ENCODE results near the gene KRR1. TPM values are rescaled to one million over a fixed set of nuclear protein-coding genes. Genes with fewer than 3 reads are reported as not detected.

KRR1 gene
- total and polyA plus RNA-seq, 9 donors = 12.1 to 69.1 (median 48.3) TPM

GRCh38 chr12:75507086-75507485, 4.3 kb downstream of the KRR1 start:
- Histone ChIP-seq H3K4me3 (no peak overlapping the region), H3K27me3 (no peaks in the 10 kb centered on the region), H3K4me1 (ENCODE audit: insufficient read depth) (peaks cover 1% of the 10 kb centered on the region), H3K36me3 (no peaks in the 10 kb centered on the region), H3K27ac (no peak overlapping the region), H3K9me3 (no peaks in the 10 kb centered on the region)
- intact Hi-C loops (cut with DNase I) = no loop called here
- DNase-seq = no peak
- TF ChIP-seq EP300 (IDR thresholded peaks at IDR 0.05) = no peak
- WGBS, 3 donors = 76 to 84% (median 76%) methylated on average over 2 of the region's 2 CpGs

- intact Hi-C loops (cut with DNase I) = no loop called here
- H3K4me3 ChIP-seq = no peak overlapping the region
- 56 to 61% (median 59%) methylated on average over 2 of the region's 2 CpGs for WGBS, 3 donors
- peaks cover 1% of the 10 kb centered on the region for H3K4me1 ChIP-seq (ENCODE audit: insufficient read depth)
- no peaks in the 10 kb centered on the region for H3K36me3 ChIP-seq
- no peaks in the 10 kb centered on the region for H3K27me3 ChIP-seq
- no peak for TF ChIP-seq EP300 (IDR thresholded peaks at IDR 0.05)
- no peak for TF ChIP-seq POLR2A (IDR thresholded peaks at IDR 0.05)
- TF ChIP-seq, protein P1, sequence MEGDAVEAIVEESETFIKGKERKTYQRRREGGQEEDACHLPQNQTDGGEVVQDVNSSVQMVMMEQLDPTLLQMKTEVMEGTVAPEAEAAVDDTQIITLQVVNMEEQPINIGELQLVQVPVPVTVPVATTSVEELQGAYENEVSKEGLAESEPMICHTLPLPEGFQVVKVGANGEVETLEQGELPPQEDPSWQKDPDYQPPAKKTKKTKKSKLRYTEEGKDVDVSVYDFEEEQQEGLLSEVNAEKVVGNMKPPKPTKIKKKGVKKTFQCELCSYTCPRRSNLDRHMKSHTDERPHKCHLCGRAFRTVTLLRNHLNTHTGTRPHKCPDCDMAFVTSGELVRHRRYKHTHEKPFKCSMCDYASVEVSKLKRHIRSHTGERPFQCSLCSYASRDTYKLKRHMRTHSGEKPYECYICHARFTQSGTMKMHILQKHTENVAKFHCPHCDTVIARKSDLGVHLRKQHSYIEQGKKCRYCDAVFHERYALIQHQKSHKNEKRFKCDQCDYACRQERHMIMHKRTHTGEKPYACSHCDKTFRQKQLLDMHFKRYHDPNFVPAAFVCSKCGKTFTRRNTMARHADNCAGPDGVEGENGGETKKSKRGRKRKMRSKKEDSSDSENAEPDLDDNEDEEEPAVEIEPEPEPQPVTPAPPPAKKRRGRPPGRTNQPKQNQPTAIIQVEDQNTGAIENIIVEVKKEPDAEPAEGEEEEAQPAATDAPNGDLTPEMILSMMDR (IDR thresholded peaks at IDR 0.05) = no peak
- no peak for DNase-seq
- no peak overlapping the region for H3K27ac ChIP-seq
- H3K9me3 ChIP-seq = no peaks in the 10 kb centered on the region
Observed at GRCh38 chr12:75505706-75506312, 5.6 kb downstream of the KRR1 start.

- WGBS, 3 donors = 86 to 87% (median 86%) methylated on average over 3 of the region's 3 CpGs
- Histone ChIP-seq H3K36me3 (no peaks in the 10 kb centered on the region), H3K27me3 (no peaks in the 10 kb centered on the region), H3K27ac (no peak overlapping the region), H3K4me3 (no peak overlapping the region), H3K9me3 (no peaks in the 10 kb centered on the region), H3K4me1 (ENCODE audit: insufficient read depth) (no peaks in the 10 kb centered on the region)
- no peak for DNase-seq
- TF ChIP-seq POLR2A (IDR thresholded peaks at IDR 0.05) (no peak), EP300 (IDR thresholded peaks at IDR 0.05) (no peak)
- TF ChIP-seq, protein P1 (IDR thresholded peaks at IDR 0.05) = no peak
- intact Hi-C loops (cut with DNase I) = no loop called here
Observed at GRCh38 chr12:75503866-75504265, 7.5 kb downstream of the KRR1 start.

GRCh38 chr12:75503459-75503858, 8.0 kb downstream of the KRR1 start:
- H3K9me3 ChIP-seq = no peaks in the 10 kb centered on the region
- WGBS, 3 donors = 56 to 71% (median 67%) methylated on average over 3 of the region's 3 CpGs
- H3K27ac ChIP-seq = no peak overlapping the region
- intact Hi-C loops (cut with DNase I) = no loop called here
- DNase-seq = no peak
- no peaks in the 10 kb centered on the region for H3K36me3 ChIP-seq
- TF ChIP-seq, protein P1 (IDR thresholded peaks at IDR 0.05) = no peak
- TF ChIP-seq EP300 (IDR thresholded peaks at IDR 0.05) = no peak
- TF ChIP-seq POLR2A (IDR thresholded peaks at IDR 0.05) = no peak
- no peak overlapping the region for H3K4me3 ChIP-seq
- H3K27me3 ChIP-seq = no peaks in the 10 kb centered on the region
- H3K4me1 ChIP-seq (ENCODE audit: insufficient read depth) = no peaks in the 10 kb centered on the region

DNA sequence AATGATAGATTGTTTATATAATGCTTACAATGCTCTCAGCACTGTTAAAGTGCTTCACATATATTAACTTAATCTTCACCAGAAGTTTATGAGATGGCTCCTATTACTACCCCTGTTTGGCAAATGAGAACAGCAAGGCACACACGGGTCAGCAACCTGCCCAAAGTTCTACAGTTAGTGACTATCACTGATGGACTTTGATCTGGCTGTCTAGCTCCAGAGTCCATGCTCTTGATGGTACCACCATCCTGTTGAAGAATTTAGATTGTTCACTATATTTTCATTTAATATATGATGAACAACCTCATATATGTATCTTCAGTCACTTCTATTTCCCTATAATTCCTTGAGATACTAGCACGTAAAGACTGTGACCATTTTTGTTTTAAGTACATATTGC, 20.2 kb downstream of the KRR1 start:
- Histone ChIP-seq H3K27ac (no peak overlapping the region), H3K36me3 (no peaks in the 10 kb centered on the region), H3K4me3 (no peak overlapping the region), H3K27me3 (no peaks in the 10 kb centered on the region), H3K4me1 (ENCODE audit: insufficient read depth) (no peaks in the 10 kb centered on the region), H3K9me3 (no peaks in the 10 kb centered on the region)
- DNase-seq = no peak
- TF ChIP-seq EP300 (IDR thresholded peaks at IDR 0.05) (no peak), POLR2A (IDR thresholded peaks at IDR 0.05) (no peak)
- TF ChIP-seq, protein P1 (IDR thresholded peaks at IDR 0.05) = no peak
- 80 to 89% (median 87%) methylated on average over 2 of the region's 2 CpGs for WGBS, 3 donors
- intact Hi-C loops (cut with DNase I) = no loop called here

Data from ovary (tissue), 9 donors.